HepG2 (cell line): ENCODE data around the gene ARL2. TPM values are rescaled to one million over a fixed set of nuclear protein-coding genes. Genes with fewer than 3 reads are reported as not detected.

Source experiments
- CBFB ChIP-seq: sonication (generic); formaldehyde crosslinking; IDR thresholded peaks from 2 replicates; pipeline ENCODE4 v1.4.0; 2020; ENCODE audit warnings: missing genetic modification reagents
- E2F1 ChIP-seq: sonication (generic); formaldehyde crosslinking; IDR thresholded peaks from 2 replicates; pipeline ENCODE4 v1.5.0; 2020; ENCODE audit warnings: missing genetic modification reagents
- EEA1 ChIP-seq: sonication (generic); formaldehyde crosslinking; IDR thresholded peaks from 2 replicates; pipeline ENCODE4 v1.5.1; 2020; ENCODE audit warnings: mild to moderate bottlenecking, missing genetic modification reagents, borderline replicate concordance
- FUBP1 ChIP-seq: sonication (generic); formaldehyde crosslinking; IDR thresholded peaks from 2 replicates; pipeline ENCODE4 v1.5.1; 2020; ENCODE audit warnings: missing genetic modification reagents, mild to moderate bottlenecking, borderline replicate concordance
- GPN1 ChIP-seq: sonication (generic); formaldehyde crosslinking; IDR thresholded peaks from 2 replicates; pipeline ENCODE4 v1.5.1; 2020; ENCODE audit warnings: missing genetic modification reagents, borderline replicate concordance
- HIVEP1 ChIP-seq: sonication (generic); formaldehyde crosslinking; IDR thresholded peaks from 2 replicates; pipeline ENCODE4 v1.4.0; 2020; ENCODE audit warnings: mild to moderate bottlenecking, missing genetic modification reagents
- NFATC3 ChIP-seq: sonication (generic); formaldehyde crosslinking; IDR thresholded peaks from 2 replicates; pipeline ENCODE4 v1.5.1; 2020; ENCODE audit warnings: mild to moderate bottlenecking, missing genetic modification reagents
- NPAS2 ChIP-seq: sonication (generic); formaldehyde crosslinking; IDR thresholded peaks from 2 replicates; pipeline ENCODE4 v1.8.0; 2022; ENCODE audit warnings: mild to moderate bottlenecking, missing genetic modification reagents, borderline replicate concordance
- PHF5A ChIP-seq: IDR thresholded peaks from one replicate; pipeline ENCODE4 v1.6.1; 2018; ENCODE audit warnings: low read depth, missing genetic modification reagents; ENCODE audit not compliant: unreplicated experiment
- PHF8 ChIP-seq: sonication (generic); formaldehyde crosslinking; IDR thresholded peaks from 2 replicates; pipeline ENCODE4 v1.5.0; 2020; ENCODE audit warnings: missing genetic modification reagents
- POLR2A ChIP-seq, 2 experiments: IDR thresholded peaks; 2 replicates each; pipeline ENCODE4 v1.6.1; 2011; ENCODE audit warnings: low read depth in 2 of 2, low read length in 2 of 2, mild to moderate bottlenecking in 1 of 2, moderate library complexity in 1 of 2; ENCODE audit not compliant: insufficient read depth in 1 of 2
- PPARG ChIP-seq: conservative IDR thresholded peaks from 2 replicates; pipeline ENCODE4 v1.6.1; 2016; ENCODE audit warnings: missing biosample characterization, missing genetic modification reagents
- SAP130 ChIP-seq: IDR thresholded peaks from 2 replicates; pipeline ENCODE4 v1.6.1; 2016; ENCODE audit warnings: low read depth
- SP4 ChIP-seq: sonication (generic); formaldehyde crosslinking; IDR thresholded peaks from 2 replicates; pipeline ENCODE4 v1.8.1; 2023; ENCODE audit warnings: mild to moderate bottlenecking, missing genetic modification reagents
- TBX2 ChIP-seq: sonication (generic); formaldehyde crosslinking; IDR thresholded peaks from 2 replicates; pipeline ENCODE4 v1.5.0; 2020; ENCODE audit warnings: missing genetic modification reagents, mild to moderate bottlenecking, borderline replicate concordance
- TBX3 ChIP-seq: fragments of 450-650 bp; IDR thresholded peaks from 2 replicates; pipeline ENCODE4 v1.6.1; 2017; ENCODE audit warnings: antibody characterized with exemption, mild to moderate bottlenecking, inconsistent platforms, borderline replicate concordance
- ZEB1 ChIP-seq: IDR thresholded peaks from 2 replicates; pipeline ENCODE4 v1.6.1; 2012; ENCODE audit warnings: mild to moderate bottlenecking, low read depth, inconsistent platforms; ENCODE audit not compliant: insufficient replicate concordance
- ZFP82 ChIP-seq: sonication (generic); formaldehyde crosslinking; IDR thresholded peaks from 2 replicates; pipeline ENCODE4 v1.5.1; 2020; ENCODE audit warnings: mild to moderate bottlenecking, missing genetic modification reagents, borderline replicate concordance
- ZNF232 ChIP-seq: sonication (generic); formaldehyde crosslinking; IDR thresholded peaks from 2 replicates; pipeline ENCODE4 v1.4.0; 2020; ENCODE audit warnings: missing genetic modification reagents, borderline replicate concordance
- ZNF251 ChIP-seq: sonication (generic); formaldehyde crosslinking; IDR thresholded peaks from 2 replicates; pipeline ENCODE4 v1.9.0; 2021; ENCODE audit warnings: mild to moderate bottlenecking, missing genetic modification reagents
- ZNF331 ChIP-seq: sonication (generic); formaldehyde crosslinking; IDR thresholded peaks from 2 replicates; pipeline ENCODE4 v1.4.0; 2020; ENCODE audit warnings: missing genetic modification reagents
- polyA plus RNA-seq, 8 experiments: library from polyadenylated mRNA; depleted of rRNA in 3 of 8; stranded (reverse) in 7 of 8; unstranded in 1 of 8; fragments of >200 nt; fragmentation: Illumina TruSeq in 4 of 8; extraction: Trizol in 4 of 8; gene quantifications; 2 replicates each; pipeline versions ENCODE4 v1.2.1 to v1.2.3, GENCODE V29; 2011 to 2016; ENCODE audit warnings: low read depth in 4 of 8, missing spikeins in 1 of 8, mixed read lengths in 1 of 8; ENCODE audit not compliant: insufficient read depth in 1 of 8
- total RNA-seq, 5 experiments: library from RNA; depleted of rRNA; stranded (reverse); fragments of >200 nt; fragmentation: Illumina TruSeq; extraction: Trizol; gene quantifications; 2 replicates each; pipeline ENCODE4 v1.2.3, GENCODE V29; 2016; ENCODE audit warnings: low read depth in 1 of 5
- TF ChIP-seq, protein P1 (sequence below): sonication (generic); formaldehyde crosslinking; IDR thresholded peaks from 2 replicates; pipeline ENCODE4 v1.4.0; 2020; ENCODE audit warnings: mild to moderate bottlenecking, missing genetic modification reagents
- TF ChIP-seq, protein P2 (sequence below): sonication (generic); formaldehyde crosslinking; IDR thresholded peaks from 2 replicates; pipeline ENCODE4 v1.8.0; 2022; ENCODE audit warnings: low read depth, missing genetic modification reagents
- TF ChIP-seq, protein P3 (sequence below): sonication (generic); formaldehyde crosslinking; IDR thresholded peaks from 2 replicates; pipeline ENCODE4 v1.8.1; 2023; ENCODE audit warnings: mild to moderate bottlenecking, missing genetic modification reagents, borderline replicate concordance

ARL2 gene
- total and polyA plus RNA-seq, 2 of the 13 experiments (the other 11 are each of a cell fraction or from before 2014, with no cell fraction given), result 82.9 to 84.4 TPM

GRCh38 chr11:64998690-64999431 lies 15.1 kb upstream of the ARL2 start (continued):
- no peak for TF ChIP-seq ZFP82 (CRISPR knock-in tag)
- TF ChIP-seq, protein P1, sequence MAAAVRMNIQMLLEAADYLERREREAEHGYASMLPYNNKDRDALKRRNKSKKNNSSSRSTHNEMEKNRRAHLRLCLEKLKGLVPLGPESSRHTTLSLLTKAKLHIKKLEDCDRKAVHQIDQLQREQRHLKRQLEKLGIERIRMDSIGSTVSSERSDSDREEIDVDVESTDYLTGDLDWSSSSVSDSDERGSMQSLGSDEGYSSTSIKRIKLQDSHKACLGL (CRISPR knock-in tag), result no peak
- TF ChIP-seq POLR2A (IDR thresholded peaks at IDR 0.05; ENCODE audit: insufficient read depth in 1 of 2, low read depth in 2 of 2, low read length in 2 of 2), result peak in 1 of 2 experiments; percentile 53; a peak in 2 of 4 replicates
- 0 out of 2 replicates have a peak, but pooled peaks have one; percentile 31 for TF ChIP-seq HIVEP1 (CRISPR knock-in tag)
- TF ChIP-seq PPARG (CRISPR knock-in tag), result no peak
- no peak for TF ChIP-seq TBX3
- TF ChIP-seq CBFB (CRISPR knock-in tag), result no peak
- TF ChIP-seq, protein P2, sequence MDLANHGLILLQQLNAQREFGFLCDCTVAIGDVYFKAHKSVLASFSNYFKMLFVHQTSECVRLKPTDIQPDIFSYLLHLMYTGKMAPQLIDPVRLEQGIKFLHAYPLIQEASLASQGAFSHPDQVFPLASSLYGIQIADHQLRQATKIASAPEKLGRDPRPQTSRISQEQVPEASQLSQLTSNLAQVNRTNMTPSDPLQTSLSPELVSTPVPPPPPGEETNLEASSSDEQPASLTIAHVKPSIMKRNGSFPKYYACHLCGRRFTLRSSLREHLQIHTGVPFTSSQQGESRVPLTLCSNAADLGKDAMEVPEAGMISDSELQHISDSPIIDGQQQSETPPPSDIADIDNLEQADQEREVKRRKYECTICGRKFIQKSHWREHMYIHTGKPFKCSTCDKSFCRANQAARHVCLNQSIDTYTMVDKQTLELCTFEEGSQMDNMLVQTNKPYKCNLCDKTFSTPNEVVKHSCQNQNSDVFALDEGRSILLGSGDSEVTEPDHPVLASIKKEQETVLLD (CRISPR knock-in tag), result no peak
- TF ChIP-seq GPN1 (CRISPR knock-in tag), result no peak
- TF ChIP-seq EEA1 (CRISPR knock-in tag), result no peak
- TF ChIP-seq ZEB1, result no peak
- TF ChIP-seq, protein P3, sequence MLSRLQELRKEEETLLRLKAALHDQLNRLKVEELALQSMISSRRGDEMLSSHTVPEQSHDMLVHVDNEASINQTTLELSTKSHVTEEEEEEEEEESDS (CRISPR knock-in tag), result no peak
- no peak for TF ChIP-seq PHF5A (CRISPR knock-in tag)
- TF ChIP-seq FUBP1, result no peak
- TF ChIP-seq PHF8 (CRISPR knock-in tag), result peak; percentile 18; the same call in 1 of the 2 replicates
- TF ChIP-seq E2F1, result no peak
- TF ChIP-seq ZNF251 (CRISPR knock-in tag), result no peak
- TF ChIP-seq SAP130 (CRISPR knock-in tag), result no peak; the same call in 1 of the 2 replicates
- no peak for TF ChIP-seq ZNF331 (CRISPR knock-in tag)
- TF ChIP-seq TBX2 (CRISPR knock-in tag), result 0 out of 2 replicates have a peak, but pooled peaks have one; percentile 11
- no peak; the same call in 1 of the 2 replicates for TF ChIP-seq SP4
- TF ChIP-seq ZNF232 (CRISPR knock-in tag), result no peak
- TF ChIP-seq NFATC3, result no peak
- no peak for TF ChIP-seq NPAS2
